CD4-positive, alpha-beta T cell treated with Interferon gamma for 1 hour (primary cell): ENCODE measurements around the gene SFR1.
"Not testable (repeated sequence)": the region's sequence is repeated elsewhere in the genome, so short reads cannot be mapped to it uniquely, and the experiment has no call there.

Experiments
- DNase-seq: peaks from one replicate; pipeline ENCODE4 v3.0.0-alpha.2; 2020

The SFR1 gene

GRCh38 chr10:104109908-104110662, 11.9 kb upstream of the SFR1 start:
- no peak for DNase-seq

GRCh38 chr10:104113376-104113956, 8.5 kb upstream of the SFR1 start:
- DNase-seq = no peak

GRCh38 chr10:104117839-104118323, 4.1 kb upstream of the SFR1 start:
- no peak for DNase-seq

- DNase-seq = no peak
Measured at GRCh38 chr10:104119996-104120395, 2.0 kb upstream of the SFR1 start.

- DNase-seq = no peak
Measured at GRCh38 chr10:104120512-104120902, 1.5 kb upstream of the SFR1 start.

- DNase-seq = peak; percentile 91
Measured at GRCh38 chr10:104120903-104121484, 977 bp upstream of the SFR1 start.

- no peak for DNase-seq
Measured at GRCh38 chr10:104122225-104123107, 495 bp downstream of the SFR1 start.

GRCh38 chr10:104123397-104123796, 1.4 kb downstream of the SFR1 start:
- DNase-seq = no peak

- DNase-seq = no peak
Measured at GRCh38 chr10:104127411-104127810, 5.4 kb downstream of the SFR1 start.

- no peak for DNase-seq
Measured at GRCh38 chr10:104128214-104128613, 6.2 kb downstream of the SFR1 start.

GRCh38 chr10:104130041-104130440, 8.1 kb downstream of the SFR1 start:
- DNase-seq = no peak

GRCh38 chr10:104138131-104138530, 16.2 kb downstream of the SFR1 start:
- DNase-seq = no peak

- DNase-seq = no peak
Measured at GRCh38 chr10:104139221-104139620, 17.2 kb downstream of the SFR1 start.

- no peak for DNase-seq
Measured at GRCh38 chr10:104142081-104142480, 20.1 kb downstream of the SFR1 start.

GRCh38 chr10:104143829-104144228, 21.9 kb downstream of the SFR1 start:
- no peak for DNase-seq

GRCh38 chr10:104144931-104145330, 23.0 kb downstream of the SFR1 start:
- no peak for DNase-seq

- DNase-seq = no peak
Measured at GRCh38 chr10:104146882-104147281, 24.9 kb downstream of the SFR1 start.

GRCh38 chr10:104150139-104150538, 28.2 kb downstream of the SFR1 start:
- no peak for DNase-seq

GRCh38 chr10:104151737-104152136, 29.8 kb downstream of the SFR1 start:
- no peak for DNase-seq

- DNase-seq = no peak
Measured at GRCh38 chr10:104155591-104155990, 33.6 kb downstream of the SFR1 start.

GRCh38 chr10:104170610-104171254, 48.8 kb downstream of the SFR1 start:
- DNase-seq = no peak

GRCh38 chr10:104174136-104174535, 52.2 kb downstream of the SFR1 start:
- not testable (repeated sequence) for DNase-seq
